Body of pancreas (tissue), 4 donors: ENCODE data around the gene RCCD1. TPM values are rescaled to one million over a fixed set of nuclear protein-coding genes. Genes with fewer than 3 reads are reported as not detected.

Source experiments
- ATAC-seq: fragments of 150-250 bp; one replicate; pipeline ENCODE4 v1.9.1; 2016
- DNase-seq, 4 donors: peaks; one replicate each; pipeline ENCODE4 v3.0.0-alpha.2; 2019
- H3K27ac ChIP-seq, 4 donors: fragments of 200-600 bp; sonication (generic); 1 replicate in 3 of 4; 2 replicates in 1 of 4; pipeline versions ENCODE4 v1.5.1 to v1.6.1; 2016 to 2019; ENCODE audit warnings: mild to moderate bottlenecking in 1 of 4, mixed read lengths in 1 of 4, moderate library complexity in 1 of 4
- H3K27me3 ChIP-seq, 2 donors: fragments of 200-600 bp; sonication (generic); one replicate each; pipeline ENCODE4 v1.6.0; 2016; ENCODE audit warnings: mild to moderate bottlenecking in 1 of 2
- H3K36me3 ChIP-seq, 2 donors: fragments of 200-600 bp; sonication (generic); replicated peaks in 1 of 2; 2 replicates each; pipeline ENCODE4 v1.5.1; 2016; ENCODE audit warnings: low read depth in 2 of 2; ENCODE audit not compliant: insufficient read depth in 1 of 2
- H3K4me1 ChIP-seq: fragments of 200-600 bp; sonication (generic); one replicate; pipeline ENCODE4 v1.6.0; 2016
- H3K4me3 ChIP-seq, 2 donors: fragments of 200-600 bp; sonication (generic); 1 replicate in 1 of 2; 2 replicates in 1 of 2; pipeline ENCODE4 v1.5.1; 2016 to 2019
- H3K9me3 ChIP-seq, 3 donors: fragments of 200-600 bp; sonication (generic); 1 replicate in 2 of 3; 2 replicates in 1 of 3; pipeline ENCODE4 v1.5.1; 2016
- POLR2A ChIP-seq, 3 donors: fragments of 450-650 bp; IDR thresholded peaks; one replicate each; pipeline ENCODE4 v1.6.1; 2016; ENCODE audit warnings: antibody characterized with exemption in 3 of 3, mild to moderate bottlenecking in 2 of 3
- WGBS, 2 donors: methylation state at CpG; one replicate each; pipeline ENCODE4 v1.1.5; 2017; 5-methylcytosine and 5-hydroxymethylcytosine counted together
- intact Hi-C: fragments of 100-400 bp; cut with DNase I; formaldehyde crosslinking; loops from one replicate; pipeline ENCODE4 v1.15.1; 2023
- total RNA-seq, 2 donors: library from RNA; depleted of rRNA; stranded (reverse); fragments of >200 nt; gene quantifications; one replicate each; pipeline ENCODE4 v1.1.0, GENCODE V29; 2016
- TF ChIP-seq, protein P1 (sequence below), 7 experiments: fragments of 450-650 bp in 4 of 7; fragments of 200-600 bp in 3 of 7; sonication (generic) in 3 of 7; IDR thresholded peaks; one replicate each; pipeline ENCODE4 v1.5.1; 2016 to 2019; ENCODE audit warnings: antibody characterized with exemption in 7 of 7

Gene RCCD1
- total RNA-seq, 2 donors from 2014 or later = 13.7 to 21.4 TPM

GRCh38 chr15:90957791-90958190, 3.1 kb downstream of the RCCD1 start:
- no peaks in the 10 kb centered on the region for H3K27me3 ChIP-seq
- no peaks in the 10 kb centered on the region for H3K9me3 ChIP-seq
- peaks cover 31% of the 10 kb centered on the region for H3K4me1 ChIP-seq
- H3K4me3 ChIP-seq = no peak overlapping the region
- H3K36me3 ChIP-seq = peaks cover 0 to 4% of the 10 kb centered on the region in 2 donors
- peak overlapping the region in 1 of 4 donors; percentile 87 for H3K27ac ChIP-seq
- 66 to 71% methylated on average over 6 of the region's 6 CpGs for WGBS, 2 donors
- no peak for DNase-seq
- TF ChIP-seq, protein P1, sequence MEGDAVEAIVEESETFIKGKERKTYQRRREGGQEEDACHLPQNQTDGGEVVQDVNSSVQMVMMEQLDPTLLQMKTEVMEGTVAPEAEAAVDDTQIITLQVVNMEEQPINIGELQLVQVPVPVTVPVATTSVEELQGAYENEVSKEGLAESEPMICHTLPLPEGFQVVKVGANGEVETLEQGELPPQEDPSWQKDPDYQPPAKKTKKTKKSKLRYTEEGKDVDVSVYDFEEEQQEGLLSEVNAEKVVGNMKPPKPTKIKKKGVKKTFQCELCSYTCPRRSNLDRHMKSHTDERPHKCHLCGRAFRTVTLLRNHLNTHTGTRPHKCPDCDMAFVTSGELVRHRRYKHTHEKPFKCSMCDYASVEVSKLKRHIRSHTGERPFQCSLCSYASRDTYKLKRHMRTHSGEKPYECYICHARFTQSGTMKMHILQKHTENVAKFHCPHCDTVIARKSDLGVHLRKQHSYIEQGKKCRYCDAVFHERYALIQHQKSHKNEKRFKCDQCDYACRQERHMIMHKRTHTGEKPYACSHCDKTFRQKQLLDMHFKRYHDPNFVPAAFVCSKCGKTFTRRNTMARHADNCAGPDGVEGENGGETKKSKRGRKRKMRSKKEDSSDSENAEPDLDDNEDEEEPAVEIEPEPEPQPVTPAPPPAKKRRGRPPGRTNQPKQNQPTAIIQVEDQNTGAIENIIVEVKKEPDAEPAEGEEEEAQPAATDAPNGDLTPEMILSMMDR (IDR thresholded peaks at IDR 0.05) = no peak
- no peak for TF ChIP-seq POLR2A (IDR thresholded peaks at IDR 0.05)
- ATAC-seq = no peak
- intact Hi-C loops = no loop called here

DNA sequence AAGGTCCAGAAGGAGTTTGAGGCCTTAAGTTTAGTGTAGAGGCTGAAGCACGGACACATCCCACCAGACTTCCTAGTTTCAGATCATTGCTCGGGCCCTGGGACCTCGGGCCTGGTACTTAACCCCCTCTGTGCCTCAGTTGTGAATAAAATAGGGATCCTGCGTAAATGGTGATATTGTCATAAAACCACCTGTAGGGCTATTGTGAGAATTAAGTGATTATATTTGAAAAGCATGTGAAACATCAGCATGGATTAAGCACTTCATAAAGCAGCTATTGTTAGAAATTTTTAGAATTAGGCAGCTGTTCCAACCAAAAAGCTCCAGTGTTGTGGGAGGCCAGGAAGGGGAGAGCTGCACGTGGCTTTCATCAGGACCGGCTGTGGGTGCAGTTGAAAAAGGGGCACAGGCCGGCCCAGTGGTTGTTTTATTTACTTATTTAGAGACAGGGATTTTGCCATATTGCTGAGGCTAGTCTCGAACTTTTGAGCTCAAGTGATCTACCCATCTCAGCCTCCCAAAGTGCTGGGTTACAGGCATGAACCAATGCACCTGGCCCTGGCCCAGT, 4.4 kb downstream of the RCCD1 start:
- ATAC-seq = no peak
- H3K4me1 ChIP-seq = peaks cover 31% of the 10 kb centered on the region
- H3K36me3 ChIP-seq = peaks cover 0 to 3% of the 10 kb centered on the region in 2 donors
- no peak overlapping the region for H3K27ac ChIP-seq
- WGBS, 2 donors = 72 to 86% methylated on average over 8 of the region's 8 CpGs
- TF ChIP-seq, protein P1 (IDR thresholded peaks at IDR 0.05) = no peak
- no peak for TF ChIP-seq POLR2A (IDR thresholded peaks at IDR 0.05)
- DNase-seq = no peak
- intact Hi-C loops = no loop called here
- no peaks in the 10 kb centered on the region for H3K27me3 ChIP-seq
- H3K9me3 ChIP-seq = no peaks in the 10 kb centered on the region
- H3K4me3 ChIP-seq = no peak overlapping the region

GRCh38 chr15:90959894-90960293, 5.2 kb downstream of the RCCD1 start:
- TF ChIP-seq, protein P1 (IDR thresholded peaks at IDR 0.05) = no peak
- no peak for TF ChIP-seq POLR2A (IDR thresholded peaks at IDR 0.05)
- peaks cover 27% of the 10 kb centered on the region for H3K4me1 ChIP-seq
- no peak for ATAC-seq
- no peaks in the 10 kb centered on the region for H3K9me3 ChIP-seq
- peaks cover 0 to 3% of the 10 kb centered on the region in 2 donors for H3K36me3 ChIP-seq
- peak in 1 of 4 donors; percentile 58 for DNase-seq
- no peaks in the 10 kb centered on the region for H3K27me3 ChIP-seq
- WGBS, 2 donors = 63 to 95% methylated on average over 4 to 5 of the region's 5 CpGs
- no peak overlapping the region for H3K27ac ChIP-seq
- H3K4me3 ChIP-seq = no peak overlapping the region
- intact Hi-C loops = loop anchor here (5.0 kb wide), 1 partner anchor 77 kb away; no protein-coding TSS in a partner anchor

DNA sequence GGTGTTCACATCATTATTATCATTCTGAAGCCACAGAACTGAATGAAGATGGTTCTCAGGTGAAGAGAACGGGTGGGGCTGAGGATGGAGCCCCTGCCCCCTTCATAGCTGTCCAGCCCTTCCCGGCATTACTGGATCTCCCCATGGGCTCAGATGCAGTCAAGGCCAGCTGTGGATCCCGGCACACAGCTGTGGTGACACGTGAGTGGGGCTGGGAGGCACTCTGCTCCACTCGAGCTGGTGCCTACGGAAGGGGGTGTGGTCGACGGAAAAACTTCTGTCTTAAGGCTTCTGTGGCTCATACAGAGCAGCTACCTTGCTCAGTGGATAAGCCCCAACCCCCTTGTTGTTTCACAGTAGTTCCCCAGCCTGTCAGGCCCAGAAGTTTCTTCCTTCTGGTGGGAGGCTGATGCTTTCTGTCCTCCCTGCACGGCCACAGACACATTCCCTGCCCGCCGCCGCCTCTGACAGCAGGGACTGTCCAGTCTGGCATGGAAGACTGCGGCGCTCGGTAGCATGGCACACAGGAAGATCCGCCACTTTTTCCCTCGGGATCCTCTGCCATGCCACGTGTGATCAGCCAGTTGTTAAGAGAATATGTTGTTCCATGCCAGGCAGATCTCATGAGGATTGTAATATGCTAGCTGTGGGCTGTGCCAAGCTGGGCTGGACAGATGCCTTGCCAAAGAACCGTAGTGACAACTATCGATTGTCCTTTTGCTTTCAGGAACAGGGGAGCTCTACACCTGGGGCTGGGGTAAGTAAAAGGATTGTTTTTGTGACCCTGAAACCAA, 5.8 kb downstream of the RCCD1 start:
- ATAC-seq (no peak), DNase-seq (no peak)
- TF ChIP-seq POLR2A (IDR thresholded peaks at IDR 0.05) = no peak
- TF ChIP-seq, protein P1 (IDR thresholded peaks at IDR 0.05) = no peak
- peaks cover 0 to 3% of the 10 kb centered on the region in 2 donors for H3K36me3 ChIP-seq
- WGBS, 2 donors = 72 to 80% methylated on average over 15 to 20 of the region's 20 CpGs
- intact Hi-C loops = loop anchor here (5.0 kb wide), 1 partner anchor 77 kb away; no protein-coding TSS in a partner anchor
- H3K9me3 ChIP-seq = no peaks in the 10 kb centered on the region
- no peak overlapping the region for H3K4me3 ChIP-seq
- H3K27ac ChIP-seq = peak overlapping the region in 1 of 4 donors; percentile 19
- H3K4me1 ChIP-seq = peaks cover 23% of the 10 kb centered on the region
- no peaks in the 10 kb centered on the region for H3K27me3 ChIP-seq
